IPS-15b (cell line): ENCODE measurements around the gene POLR2I.
"Not testable (repeated sequence)": the region's sequence is repeated elsewhere in the genome, so short reads cannot be mapped to it uniquely, and the experiment has no call there.

Experiments
- H3K27me3 ChIP-seq: one replicate; pipeline ENCODE4 v1.6.1; 2013; ENCODE audit warnings: low read length; ENCODE audit not compliant: control insufficient read depth, insufficient read depth
- H3K36me3 ChIP-seq: one replicate; pipeline ENCODE4 v1.6.1; 2013; ENCODE audit warnings: low read length; ENCODE audit not compliant: control insufficient read depth, insufficient read depth
- H3K4me1 ChIP-seq: one replicate; pipeline ENCODE4 v1.6.1; 2013; ENCODE audit warnings: mild to moderate bottlenecking, low read length; ENCODE audit not compliant: control insufficient read depth, insufficient read depth
- H3K4me3 ChIP-seq: one replicate; pipeline ENCODE4 v1.5.1; 2013; ENCODE audit warnings: low read depth, low read length
- H3K9ac ChIP-seq: one replicate; pipeline ENCODE4 v1.6.1; 2013; ENCODE audit warnings: low read depth, mild to moderate bottlenecking, low read length
- H3K9me3 ChIP-seq: one replicate; pipeline ENCODE4 v1.6.1; 2013; ENCODE audit warnings: mild to moderate bottlenecking, low read length; ENCODE audit not compliant: control insufficient read depth, insufficient read depth

Gene POLR2I

DNA sequence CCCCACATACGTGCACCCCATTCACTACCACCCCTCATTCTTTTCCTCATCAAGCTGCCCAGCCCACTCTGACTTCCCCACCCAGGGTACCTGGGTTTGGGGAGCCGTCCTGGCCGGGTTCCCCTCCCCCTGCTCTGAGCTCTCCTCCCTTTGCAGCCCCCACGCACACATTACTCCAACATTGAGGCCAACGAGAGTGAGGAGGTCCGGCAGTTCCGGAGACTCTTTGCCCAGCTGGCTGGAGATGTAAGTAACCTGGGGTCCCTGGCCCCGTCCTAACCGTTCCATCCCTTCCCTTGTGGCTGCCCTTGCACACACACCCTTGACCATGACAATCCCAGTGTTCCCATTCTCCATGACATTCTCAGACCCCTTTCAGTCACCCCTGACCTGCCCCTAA lies 27.8 kb upstream of the POLR2I start:
- Histone ChIP-seq H3K4me1 (peaks cover 4% of the 10 kb centered on the region), H3K9ac (no peak overlapping the region), H3K36me3 (peaks cover 35% of the 10 kb centered on the region), H3K4me3 (no peak overlapping the region), H3K27me3 (no peaks in the 10 kb centered on the region), H3K9me3 (no peaks in the 10 kb centered on the region)

GRCh38 chr19:36142046-36142445 lies 27.4 kb upstream of the POLR2I start:
- no peaks in the 10 kb centered on the region for H3K9me3 ChIP-seq
- H3K4me3 ChIP-seq = peak overlapping the region; percentile 73
- H3K4me1 ChIP-seq = peaks cover 4% of the 10 kb centered on the region
- no peaks in the 10 kb centered on the region for H3K27me3 ChIP-seq
- no peak overlapping the region for H3K9ac ChIP-seq
- H3K36me3 ChIP-seq = peaks cover 33% of the 10 kb centered on the region

GRCh38 chr19:36141039-36141927 lies 26.6 kb upstream of the POLR2I start:
- Histone ChIP-seq H3K27me3 (no peaks in the 10 kb centered on the region), H3K9ac (peak overlapping the region; percentile 65), H3K4me3 (peak overlapping the region; percentile 97), H3K4me1 (peaks cover 6% of the 10 kb centered on the region), H3K36me3 (peaks cover 25% of the 10 kb centered on the region), H3K9me3 (no peaks in the 10 kb centered on the region)

DNA sequence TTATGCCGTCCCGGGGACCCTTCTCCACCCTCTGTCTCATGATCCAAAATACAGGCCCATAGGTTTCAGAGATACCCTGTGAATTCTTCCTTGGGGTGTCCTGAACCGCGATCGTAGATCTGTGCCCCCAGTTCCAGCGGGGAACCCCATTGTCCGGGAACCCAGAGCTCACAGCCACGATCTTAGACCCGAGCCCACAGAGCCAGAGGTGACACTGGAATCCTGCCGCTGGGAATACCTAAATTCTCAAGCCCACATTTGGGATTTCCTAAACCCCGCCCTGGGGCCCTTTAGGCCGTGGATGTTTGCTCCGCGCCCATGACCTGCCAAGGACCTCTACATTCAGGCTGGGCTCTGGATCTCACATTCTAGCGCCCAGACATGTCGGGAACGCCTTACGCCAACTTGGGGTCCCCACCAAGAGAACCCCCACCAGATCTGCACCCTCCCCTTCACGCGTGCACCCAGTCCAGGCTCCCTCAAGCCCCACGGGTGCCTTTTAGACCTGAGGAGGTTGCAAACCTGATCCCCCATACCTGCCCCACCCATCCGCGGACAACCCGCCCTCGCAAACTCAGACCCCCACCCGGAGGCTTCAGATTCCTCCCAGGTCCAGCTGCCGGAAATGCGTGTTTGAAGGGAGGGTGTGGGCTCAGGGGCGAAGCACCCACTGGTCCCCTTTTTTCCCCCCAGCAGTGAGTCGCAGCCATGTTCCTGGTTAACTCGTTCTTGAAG lies 25.8 kb upstream of the POLR2I start:
- Histone ChIP-seq H3K36me3 (peaks cover 17% of the 10 kb centered on the region), H3K9ac (peak overlapping the region; percentile 88), H3K27me3 (no peaks in the 10 kb centered on the region), H3K9me3 (no peaks in the 10 kb centered on the region), H3K4me3 (peak overlapping the region; percentile 97), H3K4me1 (peaks cover 6% of the 10 kb centered on the region)

GRCh38 chr19:36139473-36140303 lies 25.0 kb upstream of the POLR2I start, which contains the start of gene CAPNS1:
Gene CAPNS1 (plus strand): TSS chr19:36140066. CDS start chr19:36141012, 946 bp downstream.
- Histone ChIP-seq H3K4me1 (peaks cover 6% of the 10 kb centered on the region), H3K27me3 (no peaks in the 10 kb centered on the region), H3K36me3 (peaks cover 16% of the 10 kb centered on the region), H3K9me3 (no peaks in the 10 kb centered on the region), H3K4me3 (peak within 1 kb of the TSS; percentile 97), H3K9ac (peak within 1 kb of the TSS; percentile 95)

GRCh38 chr19:36139120-36139472 lies 24.4 kb upstream of the POLR2I start:
- Histone ChIP-seq H3K9me3 (no peaks in the 10 kb centered on the region), H3K36me3 (peaks cover 13% of the 10 kb centered on the region), H3K9ac (peak overlapping the region; percentile 95), H3K4me1 (peaks cover 6% of the 10 kb centered on the region), H3K4me3 (peak overlapping the region; percentile 97), H3K27me3 (no peaks in the 10 kb centered on the region)

DNA sequence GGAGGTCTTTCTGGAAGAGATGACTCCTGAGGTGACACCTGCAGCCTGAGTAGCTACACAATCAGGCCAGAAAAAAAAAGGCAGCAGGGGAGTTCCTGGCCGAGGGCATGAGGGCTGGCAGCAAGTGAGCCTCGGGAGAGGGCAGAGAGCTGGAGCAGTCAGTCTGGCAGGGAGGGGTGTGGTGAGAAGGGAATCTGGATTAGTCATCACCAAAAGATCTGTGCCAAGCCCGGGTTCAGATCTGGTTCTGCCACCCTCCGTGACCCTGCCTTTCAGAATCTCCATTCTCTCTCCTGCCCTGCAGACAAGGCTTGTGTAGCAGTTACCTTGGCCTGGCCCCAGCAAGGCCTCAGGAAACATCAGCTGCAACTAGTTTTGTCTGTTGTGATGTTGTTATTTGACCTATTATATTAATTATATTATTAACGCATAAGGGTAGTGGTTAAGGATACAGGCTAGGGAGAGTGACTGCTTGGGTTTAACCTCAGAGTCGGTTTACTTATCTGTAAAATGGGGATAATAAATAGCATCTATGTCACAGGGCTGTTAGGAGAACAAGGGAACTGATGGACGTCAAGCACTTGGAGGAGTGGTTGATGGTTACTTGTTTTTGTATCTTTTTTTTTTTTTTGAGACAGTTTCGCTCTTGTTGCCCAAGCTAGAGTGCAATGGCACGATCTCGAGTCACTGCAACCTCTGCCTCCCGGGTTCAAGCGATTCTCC lies 22.4 kb upstream of the POLR2I start:
- no peaks in the 10 kb centered on the region for H3K27me3 ChIP-seq
- H3K4me1 ChIP-seq = peaks cover 6% of the 10 kb centered on the region
- no peak overlapping the region for H3K9ac ChIP-seq
- H3K36me3 ChIP-seq = peaks cover 2% of the 10 kb centered on the region
- no peaks in the 10 kb centered on the region for H3K9me3 ChIP-seq
- no peak overlapping the region for H3K4me3 ChIP-seq

DNA sequence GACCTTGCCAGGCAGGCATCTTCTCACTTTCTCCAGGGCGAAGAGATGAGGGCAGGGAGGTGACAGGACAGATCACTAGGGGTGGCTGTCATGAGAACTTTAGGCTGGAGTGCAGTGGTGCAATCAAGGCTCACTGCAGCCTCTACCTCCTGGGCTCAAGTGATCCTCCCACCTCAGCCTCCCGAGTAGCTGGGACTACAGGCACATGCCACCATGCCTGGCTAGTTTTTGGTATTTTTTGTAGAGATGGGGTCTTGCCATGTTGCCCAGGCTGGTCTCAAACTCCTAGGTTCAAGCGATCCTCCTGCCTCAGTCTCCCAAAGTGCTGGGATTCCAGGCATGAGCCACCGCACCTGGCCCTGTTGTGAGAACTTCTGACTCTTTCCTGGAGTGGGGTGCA lies 20.2 kb upstream of the POLR2I start:
- not testable (repeated sequence) for H3K27me3 ChIP-seq, H3K4me3 ChIP-seq, H3K36me3 ChIP-seq, H3K9me3 ChIP-seq, H3K9ac ChIP-seq, H3K4me1 ChIP-seq

DNA sequence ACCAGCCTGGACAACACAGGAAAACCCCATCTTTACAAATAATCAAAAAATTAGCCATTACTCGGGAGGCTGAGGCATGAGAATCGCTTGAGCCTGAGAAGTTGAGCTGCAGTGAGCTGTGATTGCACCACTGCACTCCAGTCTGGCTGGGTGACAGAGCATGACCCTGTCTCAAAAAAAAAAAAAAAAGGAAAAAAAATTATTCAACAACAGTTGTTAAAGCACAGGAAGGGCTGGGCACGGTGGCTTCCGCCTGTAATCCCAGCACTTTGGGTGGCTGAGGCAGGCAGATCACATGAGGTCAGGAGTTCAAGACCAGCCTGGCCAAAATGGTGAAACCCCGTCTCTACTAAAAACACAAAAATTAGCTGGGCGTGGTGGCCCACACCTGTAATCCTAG lies 16.5 kb upstream of the POLR2I start:
- not testable (repeated sequence) for H3K9ac ChIP-seq, H3K4me1 ChIP-seq, H3K4me3 ChIP-seq, H3K9me3 ChIP-seq, H3K27me3 ChIP-seq, H3K36me3 ChIP-seq

GRCh38 chr19:36128392-36128736 lies 13.7 kb upstream of the POLR2I start:
- H3K27me3 ChIP-seq = no peaks in the 10 kb centered on the region
- peak overlapping the region; percentile 79 for H3K9ac ChIP-seq
- H3K4me1 ChIP-seq = no peaks in the 10 kb centered on the region

DNA sequence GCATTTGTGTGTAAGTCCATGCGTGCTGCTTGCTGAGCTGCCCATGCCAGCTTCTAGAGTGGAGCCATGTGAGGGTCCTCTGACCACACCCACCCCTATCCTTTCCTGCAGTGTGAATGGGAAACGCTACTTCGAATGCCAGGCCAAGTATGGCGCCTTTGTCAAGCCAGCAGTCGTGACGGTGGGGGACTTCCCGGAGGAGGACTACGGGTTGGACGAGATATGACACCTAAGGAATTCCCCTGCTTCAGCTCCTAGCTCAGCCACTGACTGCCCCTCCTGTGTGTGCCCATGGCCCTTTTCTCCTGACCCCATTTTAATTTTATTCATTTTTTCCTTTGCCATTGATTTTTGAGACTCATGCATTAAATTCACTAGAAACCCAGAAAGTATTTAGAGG lies 10.9 kb upstream of the POLR2I start:
- Histone ChIP-seq H3K9ac (no peak overlapping the region), H3K27me3 (no peaks in the 10 kb centered on the region), H3K9me3 (no peaks in the 10 kb centered on the region), H3K4me1 (no peaks in the 10 kb centered on the region), H3K36me3 (peaks cover 20% of the 10 kb centered on the region), H3K4me3 (no peak overlapping the region)

More at GRCh38 chr19:36128392-36128736, 13.7 kb upstream of the POLR2I start:
- no peaks in the 10 kb centered on the region for H3K9me3 ChIP-seq
- H3K36me3 ChIP-seq = peaks cover 9% of the 10 kb centered on the region
- H3K4me3 ChIP-seq = peak overlapping the region; percentile 79
